OCI-LY3 (cell line): ENCODE data around the gene PORCN.

Experiments used
- CTCF ChIP-seq: fragments of 200-600, 300-600 bp; sonication (generic); IDR thresholded peaks from 2 replicates; pipeline ENCODE4 v1.5.1; 2014; ENCODE audit warnings: antibody characterized with exemption, low read length, low read depth
- EZH2phosphoT487 ChIP-seq: fragments of 200-600 bp; shearing (Covaris generic); IDR thresholded peaks from 2 replicates; pipeline ENCODE4 v1.6.1; 2018; ENCODE audit warnings: antibody characterized with exemption, mixed run types, low read depth

GRCh38 chrX:48533165-48533564 lies 24.4 kb downstream of the PORCN start:
- TF ChIP-seq CTCF (no peak), EZH2phosphoT487 (no peak)
